ENCODE measurements around the gene CSK.

Gene CSK

GRCh38 chr15:74826364-74826819 lies 44.5 kb downstream of the CSK start, which contains the start of gene CPLX3:
Gene CPLX3, plus strand, starts transcription at chr15:74826627. Its CDS starts 77 bp downstream, at chr15:74826704.
- no peak for DNase-seq (ENCODE audit: low spot score)

GRCh38 chr15:74826921-74827320 lies 45.0 kb downstream of the CSK start:
- DNase-seq (ENCODE audit: low spot score): no peak

- no peak for DNase-seq (ENCODE audit: low spot score)
Measured at GRCh38 chr15:74827614-74828013, 45.7 kb downstream of the CSK start.

GRCh38 chr15:74828835-74829234 lies 47.0 kb downstream of the CSK start:
- no peak for DNase-seq (ENCODE audit: low spot score)

- DNase-seq (ENCODE audit: low spot score): no peak
Measured at GRCh38 chr15:74829486-74829885, 47.6 kb downstream of the CSK start.

GRCh38 chr15:74829991-74830390 lies 48.1 kb downstream of the CSK start:
- DNase-seq (ENCODE audit: low spot score): no peak

GRCh38 chr15:74830868-74831267 lies 49.0 kb downstream of the CSK start:
- DNase-seq (ENCODE audit: low spot score): no peak

GRCh38 chr15:74831813-74832495 lies 50.1 kb downstream of the CSK start:
- no peak for DNase-seq (ENCODE audit: low spot score)

- DNase-seq (ENCODE audit: low spot score): no peak
Measured at GRCh38 chr15:74832826-74833225, 50.9 kb downstream of the CSK start.

GRCh38 chr15:74833376-74834107 lies 51.7 kb downstream of the CSK start:
- DNase-seq (ENCODE audit: low spot score): no peak

- peak; percentile 55 for DNase-seq (ENCODE audit: low spot score)
Measured at GRCh38 chr15:74835312-74835823, 53.5 kb downstream of the CSK start.

GRCh38 chr15:74836846-74837245 lies 55.0 kb downstream of the CSK start:
- no peak for DNase-seq (ENCODE audit: low spot score)

GRCh38 chr15:74837482-74838136 lies 55.7 kb downstream of the CSK start:
- DNase-seq (ENCODE audit: low spot score): no peak

GRCh38 chr15:74838137-74838516 lies 56.2 kb downstream of the CSK start:
- DNase-seq (ENCODE audit: low spot score): no peak

- DNase-seq (ENCODE audit: low spot score): no peak
Measured at GRCh38 chr15:74838746-74839525, 57.1 kb downstream of the CSK start.

GRCh38 chr15:74839526-74840395 lies 57.9 kb downstream of the CSK start:
- no peak for DNase-seq (ENCODE audit: low spot score)

GRCh38 chr15:74840851-74841775 lies 59.2 kb downstream of the CSK start:
- DNase-seq (ENCODE audit: low spot score): no peak

GRCh38 chr15:74841891-74842373 lies 60.1 kb downstream of the CSK start:
- DNase-seq (ENCODE audit: low spot score): no peak

GRCh38 chr15:74842581-74843444 lies 60.9 kb downstream of the CSK start, which contains the start of gene ULK3:
Gene ULK3, minus strand, starts transcription at chr15:74843156. Its CDS starts 51 bp downstream, at chr15:74843105.
- DNase-seq (ENCODE audit: low spot score): peak; percentile 80
